COLO668 (cell line): ENCODE measurements around the gene KAZN.

Experiments
- DNase-seq: peaks from one replicate; lab custom pipeline; 2025; ENCODE audit not compliant: unreplicated experiment; lab: John Stamatoyannopoulos, UW

KAZN gene

DNA sequence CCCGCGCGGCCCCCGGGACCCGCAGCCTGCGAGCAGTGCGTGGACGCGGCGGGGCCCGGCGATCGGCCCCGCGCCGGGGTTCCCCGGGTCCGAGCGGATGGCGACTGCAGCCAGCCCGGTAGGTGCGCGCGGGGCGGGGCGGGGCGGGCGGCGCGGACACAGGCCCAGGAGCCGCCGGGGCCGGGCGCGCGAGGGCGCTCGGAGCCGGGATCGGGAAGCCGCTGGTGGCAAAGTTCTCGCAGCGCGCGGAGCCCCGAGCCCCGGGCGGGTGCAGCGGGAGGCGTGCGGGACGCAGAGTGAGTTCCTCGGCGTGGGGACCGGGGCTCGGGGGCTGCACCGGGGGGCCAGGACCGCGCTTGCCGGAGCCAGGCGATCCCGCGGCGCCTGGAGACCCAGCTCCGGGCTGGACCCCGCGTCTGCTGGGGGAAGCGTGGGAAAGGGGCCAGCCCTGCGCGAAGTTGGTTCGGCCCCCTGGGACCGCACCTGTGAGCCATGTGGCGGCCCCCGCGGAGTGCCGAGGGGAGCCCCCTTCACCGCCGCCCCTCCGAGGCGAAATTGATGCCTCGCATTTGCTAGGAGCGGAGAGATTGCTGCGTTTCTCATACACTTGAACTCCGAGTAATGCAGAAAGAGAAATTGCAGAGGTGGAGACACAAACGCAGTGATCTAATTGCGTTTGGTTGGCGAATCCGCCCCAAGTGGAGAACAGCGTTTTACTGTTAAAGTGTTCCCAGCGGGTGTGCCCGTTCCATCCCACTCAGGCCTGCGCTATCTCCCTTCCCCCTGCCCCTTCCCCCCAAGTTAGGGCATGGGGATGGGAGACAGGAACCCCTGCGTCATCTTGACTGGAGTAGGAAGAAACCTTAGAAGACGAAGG lies 326.2 kb downstream of the KAZN start:
- DNase-seq: peak; percentile 57

DNA sequence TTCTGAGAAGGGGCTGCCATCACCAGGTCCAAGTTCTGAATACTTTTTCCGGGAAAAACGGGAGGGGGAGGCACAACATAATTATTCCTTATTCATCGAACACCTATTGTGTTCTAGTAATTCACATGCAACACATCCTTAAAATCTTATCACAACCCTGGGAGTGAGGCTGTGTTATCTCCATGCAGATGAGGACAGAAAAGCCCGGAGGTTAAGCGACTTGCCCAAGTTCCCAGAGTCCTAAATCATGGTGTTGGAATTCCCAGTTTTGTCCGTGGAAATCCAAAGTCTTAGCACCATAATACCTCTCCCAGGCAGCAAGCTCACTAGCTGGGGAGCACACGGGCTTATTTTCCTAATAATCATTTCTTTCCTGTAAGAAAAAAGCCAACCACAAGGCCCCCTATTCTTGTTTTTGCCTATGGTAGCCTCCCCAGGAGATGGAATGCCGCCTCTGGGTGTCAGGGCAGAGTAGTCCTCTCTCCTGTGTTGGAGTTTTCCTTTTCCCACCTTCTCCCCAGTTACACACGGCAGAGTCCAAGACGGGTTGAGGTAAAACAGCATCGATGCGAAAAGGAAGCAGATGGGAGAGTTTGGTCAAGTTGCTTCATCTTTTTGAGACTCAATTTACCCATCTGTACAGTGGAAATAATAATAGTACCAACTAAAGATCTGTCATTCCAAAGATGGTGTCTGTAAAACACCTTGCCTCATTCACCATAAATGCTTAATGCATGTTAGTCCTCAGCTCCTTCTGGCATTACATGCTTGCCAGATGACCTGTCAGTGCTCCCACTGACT lies 327.1 kb downstream of the KAZN start:
- DNase-seq: no peak

DNA sequence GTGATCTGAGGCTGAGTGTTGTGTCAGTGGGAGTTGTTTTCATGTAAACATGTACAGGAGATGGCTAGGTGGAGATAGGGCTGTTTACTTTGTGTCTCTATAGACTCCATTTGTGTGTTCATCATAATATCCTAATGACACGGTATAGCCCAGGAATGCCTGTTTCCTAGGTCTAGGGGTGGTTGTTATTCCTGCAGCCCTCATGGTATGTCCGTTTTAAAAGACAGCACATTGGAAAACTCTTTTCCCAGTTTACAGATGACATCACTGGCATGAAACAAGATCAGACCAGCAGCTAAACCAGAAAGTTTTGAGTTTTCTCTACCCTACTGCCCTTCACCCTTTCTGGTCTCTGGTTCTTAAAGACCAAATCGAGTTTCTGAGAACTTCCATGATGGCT lies 327.7 kb downstream of the KAZN start:
- no peak for DNase-seq

DNA sequence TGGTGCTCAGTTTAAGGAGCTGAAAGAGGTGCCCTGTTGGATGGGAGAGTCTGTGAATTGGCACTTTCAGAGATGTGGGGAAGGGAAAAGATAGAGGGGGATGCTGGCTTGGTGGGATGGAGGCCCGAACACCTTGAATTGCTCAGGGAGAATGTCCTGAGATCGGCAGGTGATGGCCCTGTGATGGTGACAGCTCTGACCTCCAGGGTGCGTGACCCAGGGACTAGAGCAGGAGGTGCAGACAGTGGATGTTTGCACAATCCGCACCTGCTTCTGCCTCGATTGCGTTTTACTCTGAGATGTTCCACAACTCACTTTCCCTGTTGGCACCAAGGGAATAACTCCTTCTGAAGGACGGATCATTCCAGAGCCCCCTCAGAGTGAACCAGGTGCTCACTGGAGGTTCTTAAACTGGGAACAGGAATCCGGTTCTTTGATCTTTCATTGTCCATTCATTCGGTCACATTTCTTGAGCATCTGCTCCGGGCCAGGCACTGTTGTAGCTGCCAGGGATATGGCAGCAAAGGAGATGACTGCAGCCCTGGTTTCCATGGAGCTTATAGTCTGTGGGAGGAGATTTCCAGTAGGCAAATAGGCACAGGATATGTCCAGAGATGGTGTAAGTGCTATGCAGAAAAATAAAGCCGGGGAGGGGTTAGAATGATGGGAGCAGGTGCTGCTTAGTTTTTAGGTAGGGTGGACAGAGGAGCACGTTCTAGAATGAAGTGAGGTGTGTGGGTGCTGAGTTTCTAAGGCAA lies 328.5 kb downstream of the KAZN start:
- DNase-seq: no peak

DNA sequence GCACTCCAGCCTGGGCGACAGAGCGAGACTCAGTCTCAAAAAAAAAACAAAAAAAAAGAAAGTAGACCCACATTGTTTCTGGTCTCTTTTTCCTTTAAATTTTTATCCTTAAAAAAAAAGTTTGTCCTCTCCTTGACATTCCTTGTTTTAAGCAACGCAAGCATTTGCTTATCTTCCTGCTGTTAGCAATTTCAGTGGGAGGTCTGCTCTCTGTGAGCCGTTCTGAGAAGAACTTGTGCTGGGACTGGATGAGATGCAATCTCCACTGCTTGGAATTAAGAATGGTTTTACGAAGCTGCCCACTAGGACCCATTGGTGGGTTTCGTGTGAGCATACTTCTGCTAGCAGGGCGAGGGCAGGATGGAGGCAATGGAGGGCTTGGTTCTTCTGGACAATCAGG lies 329.9 kb downstream of the KAZN start:
- no peak for DNase-seq

DNA sequence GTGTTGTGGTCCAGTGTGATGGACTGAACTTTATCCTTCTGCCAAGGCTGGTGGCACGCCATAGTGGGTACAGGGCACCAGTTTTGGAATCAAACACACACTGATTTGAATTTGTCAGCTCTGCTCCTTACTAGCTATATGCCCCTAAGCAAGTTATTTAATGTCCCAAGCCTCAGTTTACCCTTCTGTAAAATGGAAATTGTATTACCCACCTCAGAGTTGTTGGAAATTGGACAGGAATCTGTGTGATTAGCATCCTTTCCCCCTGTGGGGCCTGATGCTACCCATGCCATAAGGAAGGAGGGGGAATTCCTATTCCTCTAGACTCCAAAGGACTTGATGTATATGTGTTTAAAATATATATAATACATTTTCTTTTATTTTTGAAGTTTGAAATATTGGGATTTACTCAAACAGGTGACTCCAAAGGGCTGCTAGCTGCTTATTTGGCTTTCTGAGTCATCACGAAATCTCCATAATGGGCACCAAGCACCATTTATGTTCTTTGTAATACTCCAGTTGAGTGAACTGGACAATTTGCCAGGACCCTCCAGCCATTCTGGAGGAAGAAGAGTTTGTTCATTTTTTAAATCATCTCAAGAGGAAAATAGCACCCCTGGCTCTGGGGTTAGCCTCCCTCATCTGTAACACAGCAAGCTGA lies 330.5 kb downstream of the KAZN start:
- DNase-seq: no peak

DNA sequence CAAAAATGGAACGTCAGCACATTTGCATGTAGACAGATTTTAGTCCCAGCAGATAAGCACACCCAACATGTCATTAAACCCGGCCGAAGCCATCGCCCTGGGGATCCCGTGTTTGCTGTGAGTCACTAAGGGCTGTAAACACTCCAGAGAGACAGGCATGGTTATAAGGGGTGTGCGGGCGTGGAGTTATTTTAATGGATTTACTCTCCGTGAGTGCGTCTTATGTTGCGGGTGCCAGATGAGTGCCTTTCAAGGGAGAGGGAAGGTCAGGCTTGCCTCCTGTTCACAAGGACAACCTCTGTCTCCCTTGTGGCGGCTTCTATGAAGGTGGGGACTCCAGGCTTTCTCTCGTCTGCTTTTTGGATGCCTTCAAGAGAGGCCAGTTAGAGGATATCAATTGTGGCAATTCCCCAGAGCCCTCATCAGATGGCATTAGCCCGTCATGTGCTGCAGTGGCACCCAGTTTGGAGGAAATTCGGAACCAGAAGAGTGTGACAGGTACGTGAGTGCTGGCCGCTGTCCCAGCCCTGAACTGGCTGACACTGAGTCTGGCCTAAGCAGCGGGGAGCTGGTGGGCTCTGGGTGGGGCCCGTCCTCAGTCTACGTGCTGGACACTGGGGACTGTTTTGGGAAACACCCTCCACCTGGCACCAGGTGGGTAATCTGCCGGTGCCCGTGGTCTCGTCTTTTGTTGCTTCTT lies 331.2 kb downstream of the KAZN start:
- peak; percentile 55 for DNase-seq

DNA sequence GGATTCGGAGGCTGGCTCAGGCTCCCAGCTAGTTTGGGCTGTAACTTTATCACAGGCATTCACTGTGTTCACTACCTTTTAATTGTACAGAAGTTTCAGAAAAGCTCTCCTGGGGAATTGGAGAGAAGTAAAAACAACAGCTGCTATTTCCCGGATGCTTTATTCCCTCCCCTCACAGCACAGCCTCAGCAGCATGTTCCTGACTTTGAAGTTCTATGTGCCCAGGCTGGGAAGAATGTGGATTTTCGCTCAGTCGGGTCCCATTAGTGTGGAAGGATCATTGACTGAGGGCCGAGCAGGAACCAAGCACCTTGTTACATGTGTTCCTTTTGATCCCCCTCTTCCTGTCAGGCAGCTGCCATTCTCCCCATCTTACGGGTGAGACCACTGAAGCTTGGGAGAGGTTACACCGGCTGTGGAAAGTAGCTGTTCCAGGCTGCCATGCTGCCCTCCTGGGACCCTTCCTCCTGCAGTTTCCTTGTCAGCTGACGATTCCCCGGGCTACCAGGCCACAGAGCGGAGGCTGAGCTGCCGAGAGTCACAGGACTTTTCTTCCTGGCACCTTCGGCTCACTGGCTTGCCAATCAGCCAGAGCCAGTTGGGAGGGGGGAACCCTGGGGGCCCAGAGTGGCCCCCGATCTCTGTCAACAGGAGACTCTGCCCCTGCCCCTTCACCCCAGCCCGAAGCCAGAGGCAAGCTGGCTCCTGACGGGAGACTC lies 331.9 kb downstream of the KAZN start:
- DNase-seq: no peak

DNA sequence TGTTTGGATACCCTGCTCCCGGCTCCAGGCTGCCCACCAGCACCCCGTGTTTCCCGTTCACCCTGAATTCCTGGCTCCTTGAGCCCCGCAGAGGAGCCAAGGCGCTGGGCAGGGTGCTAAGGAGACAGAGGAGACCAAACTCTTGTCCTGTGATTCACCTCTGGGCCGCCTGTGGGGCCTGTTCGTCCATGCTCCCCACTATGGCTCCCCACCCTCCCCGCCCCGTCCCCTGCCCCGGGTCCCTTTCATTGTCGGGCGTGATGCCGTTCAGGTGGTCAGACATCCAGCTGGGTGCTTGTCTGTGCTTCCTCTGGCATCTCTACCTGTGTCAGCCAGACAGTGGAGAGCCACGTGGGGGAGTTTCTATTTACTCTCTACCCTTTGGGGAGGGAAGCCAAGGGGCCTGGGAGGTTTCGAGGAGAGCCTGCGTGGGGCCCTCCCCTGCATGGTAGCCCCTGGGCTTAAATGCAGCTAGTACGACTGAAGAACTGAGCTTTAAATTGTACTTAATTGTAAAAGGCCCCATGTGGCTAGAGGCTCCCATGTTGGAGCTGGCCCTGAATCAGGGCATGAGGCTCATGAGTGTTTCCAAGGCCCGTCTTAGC lies 333.7 kb downstream of the KAZN start:
- no peak for DNase-seq

DNA sequence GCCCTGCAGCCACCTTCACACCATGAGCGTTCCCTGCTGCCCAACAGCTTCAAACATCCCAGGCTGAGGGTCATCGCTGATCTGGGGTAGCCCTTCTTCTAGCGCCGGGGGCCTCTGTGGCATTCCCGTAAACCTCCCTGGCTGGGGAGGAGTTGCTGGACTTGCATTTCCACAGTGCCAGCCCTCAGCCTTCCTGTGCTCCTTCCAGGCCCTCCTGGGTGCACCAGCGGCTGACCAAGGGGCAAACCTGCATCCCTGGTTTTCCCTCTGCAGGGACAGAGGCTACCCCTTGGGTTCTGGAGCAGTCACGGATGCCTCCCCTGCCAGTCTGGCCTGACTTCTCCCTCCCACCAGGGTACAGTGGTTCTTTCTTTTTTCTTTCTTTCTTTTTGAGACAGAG lies 336.4 kb downstream of the KAZN start:
- DNase-seq: no peak

DNA sequence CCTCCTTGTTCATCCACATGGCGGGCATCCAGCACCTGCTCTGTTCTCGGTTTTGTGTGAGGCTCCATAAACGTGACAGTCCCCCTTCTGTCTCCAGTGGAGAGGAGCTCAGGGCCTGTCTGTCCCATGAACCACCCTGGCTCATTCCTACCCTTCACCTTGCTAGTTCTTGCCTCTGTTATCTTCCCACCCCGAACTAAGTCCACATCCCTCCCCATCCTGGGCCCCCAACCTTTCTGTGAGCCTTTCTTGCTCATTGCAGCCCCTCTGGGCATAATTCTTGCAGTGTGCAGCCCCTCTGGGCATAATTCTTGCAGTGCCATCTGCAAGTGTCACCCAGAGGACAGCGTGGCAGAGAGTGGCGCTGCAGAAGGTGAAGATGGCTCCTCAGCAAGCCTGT lies 338.3 kb downstream of the KAZN start:
- DNase-seq: no peak

DNA sequence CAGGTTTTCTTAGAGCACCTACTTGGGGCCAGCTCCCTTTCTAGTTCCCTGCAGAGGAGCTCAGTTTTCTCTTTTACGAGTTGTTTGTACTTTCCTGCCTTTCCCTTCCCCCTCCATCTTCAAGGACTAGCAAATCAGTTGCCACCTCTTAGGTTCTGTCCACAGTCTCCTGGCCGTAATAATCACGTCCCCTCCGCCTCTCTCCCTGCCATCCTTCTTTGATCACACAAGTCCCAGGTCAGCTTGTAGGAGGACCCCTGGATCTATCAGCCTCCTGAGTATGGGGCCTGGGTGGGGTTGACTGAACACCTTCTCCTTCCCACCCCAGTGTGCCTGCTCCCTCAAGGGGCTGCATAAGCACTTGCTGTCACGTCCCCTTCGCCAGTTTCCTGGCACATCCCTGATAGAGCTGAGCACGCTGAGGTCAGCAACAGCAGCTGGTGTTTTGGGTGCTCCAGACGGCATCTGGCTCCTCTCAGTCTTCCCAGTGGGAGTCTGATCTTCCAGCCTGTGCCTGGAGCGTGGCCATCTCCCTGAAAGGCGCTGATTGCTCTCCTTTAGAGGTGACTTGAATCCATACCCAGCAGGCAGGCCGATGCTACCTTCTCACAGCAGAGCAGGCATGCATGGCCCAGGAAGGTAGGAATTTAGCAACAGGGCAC lies 338.9 kb downstream of the KAZN start:
- no peak for DNase-seq

DNA sequence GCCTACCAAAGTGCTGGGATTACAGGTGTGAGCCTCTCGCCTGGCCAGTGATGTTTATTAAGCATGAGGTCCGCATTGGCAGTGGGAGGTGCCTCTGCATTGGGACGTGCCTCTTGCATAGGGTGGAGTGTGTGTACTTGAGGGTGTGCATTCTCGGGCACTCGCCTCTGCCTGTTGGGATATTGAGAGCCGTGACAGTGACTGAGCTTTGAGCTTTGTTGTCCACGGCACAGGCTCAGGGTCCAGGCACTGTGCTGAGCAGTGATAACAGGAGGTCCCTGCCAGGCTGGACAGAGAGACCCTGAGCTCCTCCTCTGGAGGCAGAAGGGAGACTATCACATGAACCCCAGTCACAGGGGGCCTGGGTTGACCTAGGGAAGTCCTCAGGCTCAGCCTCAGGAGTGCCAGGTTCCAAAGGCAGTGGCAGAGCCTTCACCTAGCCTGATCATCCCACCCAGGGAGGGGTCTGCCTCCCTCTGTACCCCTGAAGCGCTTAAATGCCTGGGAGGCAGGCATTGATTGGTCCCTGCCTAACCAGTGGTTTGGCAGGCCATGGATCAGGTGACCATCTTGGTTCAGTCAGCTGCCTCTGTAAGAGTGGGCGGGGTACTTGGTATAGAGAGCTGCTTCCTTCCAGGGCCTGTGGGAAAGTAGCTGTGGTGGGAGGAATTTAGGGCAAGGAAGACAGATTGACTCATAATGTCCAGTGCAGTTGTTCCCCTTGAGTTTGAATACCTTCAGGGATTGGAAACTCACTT lies 341.2 kb downstream of the KAZN start:
- no peak for DNase-seq

DNA sequence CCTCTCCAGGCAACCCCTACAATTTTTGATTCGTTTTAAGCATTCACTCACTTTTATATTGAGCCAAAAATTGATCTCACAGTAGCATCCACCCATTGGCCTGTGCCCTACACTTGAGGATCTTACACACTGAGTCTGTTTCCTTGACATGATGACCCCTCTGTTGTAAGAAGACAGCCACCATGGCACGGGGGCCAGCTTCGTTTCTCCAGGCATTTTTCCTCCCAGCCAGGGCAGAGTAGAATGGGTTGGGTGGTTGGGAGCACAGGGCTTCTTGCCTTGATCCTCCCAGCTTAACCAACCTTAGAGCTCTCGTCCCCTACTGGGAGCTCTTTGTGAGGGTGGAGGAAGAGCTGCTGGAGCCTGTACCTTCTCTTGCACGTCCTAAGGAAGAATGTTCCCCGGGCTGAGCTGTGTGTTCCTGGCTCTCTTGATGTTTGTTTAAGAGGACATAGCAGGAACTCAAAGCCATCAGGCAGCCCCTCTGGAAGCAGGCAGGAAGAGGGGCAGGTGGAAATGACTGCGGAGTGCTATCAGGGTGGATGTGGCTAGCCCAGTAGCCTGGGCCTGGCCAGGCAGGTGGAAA lies 341.9 kb downstream of the KAZN start:
- DNase-seq: no peak

DNA sequence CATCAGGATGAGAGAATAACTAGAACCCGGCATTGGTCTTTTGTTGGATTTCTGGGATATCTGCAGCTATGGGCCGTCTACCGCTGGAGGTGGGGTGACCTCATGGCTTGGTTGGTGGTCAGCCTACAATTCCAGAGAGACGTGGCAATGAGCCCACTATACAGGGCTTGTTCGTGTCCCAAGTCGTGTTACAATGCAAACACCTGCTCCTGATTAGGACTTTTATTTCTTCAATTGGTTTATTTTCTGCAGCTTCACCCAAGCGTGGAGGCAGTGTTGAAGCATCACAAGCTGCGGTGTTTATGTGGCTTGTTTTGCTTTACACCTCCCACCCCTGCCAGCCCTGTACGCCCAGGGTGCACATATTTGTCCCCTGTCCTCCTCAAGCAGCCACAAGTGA lies 343.4 kb downstream of the KAZN start:
- DNase-seq: no peak

DNA sequence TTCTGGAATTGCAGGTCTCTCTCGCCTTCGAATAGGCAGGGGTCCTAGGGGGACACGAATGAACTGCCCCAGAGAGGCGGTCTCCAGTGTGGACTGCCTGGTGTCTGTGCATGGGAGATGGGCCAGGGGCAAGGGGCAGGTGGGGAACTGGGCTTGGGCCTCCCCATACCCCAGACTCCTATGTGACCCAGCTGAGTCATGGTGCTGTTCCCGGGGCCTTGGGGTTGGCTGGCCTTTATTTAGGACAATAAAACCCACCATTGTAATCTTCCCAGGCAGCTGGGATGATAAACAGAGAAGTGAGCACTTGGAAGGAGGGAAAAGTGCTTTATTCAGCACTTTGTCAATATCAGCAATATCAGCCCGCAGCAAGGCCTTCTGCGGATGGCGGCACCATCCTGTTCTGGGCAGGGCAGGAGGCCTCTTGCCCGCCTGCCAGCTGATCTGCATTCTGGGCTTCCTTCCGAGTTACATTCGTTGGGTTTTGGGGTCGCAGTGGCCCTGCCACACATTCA lies 346.0 kb downstream of the KAZN start:
- DNase-seq: no peak

DNA sequence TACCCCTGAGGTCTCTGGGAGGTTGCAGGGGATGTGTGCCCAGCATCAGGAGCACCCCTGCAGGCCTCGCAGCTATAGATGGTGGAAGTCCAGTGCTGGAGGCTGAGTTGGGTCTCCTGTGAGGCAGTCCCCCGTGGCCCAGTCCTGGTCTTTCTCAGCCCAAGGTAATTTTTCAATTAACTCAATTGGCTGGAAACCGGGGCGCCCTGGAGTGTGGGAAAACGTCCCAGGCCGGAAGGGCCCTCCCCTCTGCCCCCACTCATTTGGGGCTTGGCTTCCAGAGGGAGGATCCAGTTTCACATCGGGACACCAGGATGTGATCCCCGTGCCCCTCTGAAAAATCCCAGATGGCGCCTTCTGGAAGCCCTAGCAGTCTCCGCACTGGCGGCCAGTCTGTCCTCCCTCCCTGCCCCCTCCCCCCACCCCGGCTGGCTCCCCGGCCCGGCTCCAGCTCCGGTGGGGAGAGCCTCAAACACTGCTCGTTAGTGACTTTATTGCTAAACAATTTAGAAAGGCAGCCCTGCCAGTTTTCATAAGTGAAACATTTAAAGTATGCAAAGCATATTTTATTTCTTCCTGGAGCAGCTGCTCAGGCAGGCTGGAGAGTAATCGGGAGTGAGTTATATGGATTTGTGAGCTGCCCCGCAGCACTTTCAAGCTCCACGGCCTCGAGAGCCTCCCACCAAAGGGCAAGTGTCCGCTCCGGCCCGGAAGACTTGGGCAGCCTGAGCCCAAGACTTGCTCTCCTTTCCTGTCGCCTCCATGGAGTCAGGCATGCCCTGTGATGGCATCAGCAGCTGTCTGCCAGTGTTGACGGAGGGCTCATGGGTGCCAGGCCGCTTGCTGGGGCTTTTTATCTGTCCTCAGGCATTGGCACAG lies 346.9 kb downstream of the KAZN start:
- DNase-seq: no peak
